ENCODE measurements around the gene RAPGEF5.

RAPGEF5 gene

GRCh38 chr7:22153432-22154142, 203.4 kb downstream of the RAPGEF5 start:
- no peak for DNase-seq (ENCODE audit: low read depth in 2 of 2)

- DNase-seq (ENCODE audit: low read depth in 2 of 2) = no peak
Measured at GRCh38 chr7:22152690-22153089, 204.3 kb downstream of the RAPGEF5 start.

GRCh38 chr7:22151901-22152300, 205.1 kb downstream of the RAPGEF5 start:
- DNase-seq (ENCODE audit: low read depth in 2 of 2) = no peak

GRCh38 chr7:22150221-22150620, 206.7 kb downstream of the RAPGEF5 start:
- no peak for DNase-seq (ENCODE audit: low read depth in 2 of 2)

GRCh38 chr7:22147868-22148267, 209.1 kb downstream of the RAPGEF5 start:
- no peak for DNase-seq (ENCODE audit: low read depth in 2 of 2)

- DNase-seq (ENCODE audit: low read depth in 2 of 2) = no peak
Measured at GRCh38 chr7:22146961-22147512, 209.9 kb downstream of the RAPGEF5 start.

- no peak for DNase-seq (ENCODE audit: low read depth in 2 of 2)
Measured at GRCh38 chr7:22144950-22145349, 212.0 kb downstream of the RAPGEF5 start.

- no peak for DNase-seq (ENCODE audit: low read depth in 2 of 2)
Measured at GRCh38 chr7:22143491-22143890, 213.5 kb downstream of the RAPGEF5 start.

- no peak for DNase-seq (ENCODE audit: low read depth in 2 of 2)
Measured at GRCh38 chr7:22142572-22142971, 214.4 kb downstream of the RAPGEF5 start.

- no peak for DNase-seq (ENCODE audit: low read depth in 2 of 2)
Measured at GRCh38 chr7:22141355-22141754, 215.6 kb downstream of the RAPGEF5 start.

- no peak for DNase-seq (ENCODE audit: low read depth in 2 of 2)
Measured at GRCh38 chr7:22140578-22140977, 216.4 kb downstream of the RAPGEF5 start.

- DNase-seq (ENCODE audit: low read depth in 2 of 2) = no peak
Measured at GRCh38 chr7:22138886-22139285, 218.1 kb downstream of the RAPGEF5 start.

- DNase-seq (ENCODE audit: low read depth in 2 of 2) = no peak
Measured at GRCh38 chr7:22138106-22138505, 218.8 kb downstream of the RAPGEF5 start.

- DNase-seq (ENCODE audit: low read depth in 2 of 2) = no peak
Measured at GRCh38 chr7:22137466-22137865, 219.5 kb downstream of the RAPGEF5 start.

- DNase-seq (ENCODE audit: low read depth in 2 of 2) = no peak
Measured at GRCh38 chr7:22137026-22137425, 219.9 kb downstream of the RAPGEF5 start.

GRCh38 chr7:22129819-22130580, 227.0 kb downstream of the RAPGEF5 start:
- DNase-seq (ENCODE audit: low read depth in 2 of 2) = no peak

GRCh38 chr7:22129166-22129565, 227.8 kb downstream of the RAPGEF5 start:
- no peak for DNase-seq (ENCODE audit: low read depth in 2 of 2)

- DNase-seq (ENCODE audit: low read depth in 2 of 2) = no peak
Measured at GRCh38 chr7:22128528-22128920, 228.4 kb downstream of the RAPGEF5 start.

- no peak for DNase-seq (ENCODE audit: low read depth in 2 of 2)
Measured at GRCh38 chr7:22127835-22128527, 229.0 kb downstream of the RAPGEF5 start.

- no peak for DNase-seq (ENCODE audit: low read depth in 2 of 2)
Measured at GRCh38 chr7:22125436-22125835, 231.5 kb downstream of the RAPGEF5 start.

GRCh38 chr7:22124941-22125340, 232.0 kb downstream of the RAPGEF5 start:
- no peak for DNase-seq (ENCODE audit: low read depth in 2 of 2)

GRCh38 chr7:22123139-22123538, 233.8 kb downstream of the RAPGEF5 start:
- no peak for DNase-seq (ENCODE audit: low read depth in 2 of 2)
